Neutrophil (primary cell): ENCODE results near the gene BRCA1.
A peak's percentile ranks its signal among the peaks of the same experiment; 100 is the strongest.
"Not testable (repeated sequence)": the region's sequence is repeated elsewhere in the genome, so short reads cannot be mapped to it uniquely, and the experiment has no call there.

ENCODE experiments used
- H3K27ac ChIP-seq: fragments of 200-600 bp; sonication (generic); 2 replicates; pipeline ENCODE4 v1.5.1; 2016; ENCODE audit warnings: mild to moderate bottlenecking, moderate library complexity
- H3K27me3 ChIP-seq: fragments of 200-600 bp; sonication (generic); 2 replicates; pipeline ENCODE4 v1.6.0; 2016; ENCODE audit warnings: mild to moderate bottlenecking
- H3K36me3 ChIP-seq: fragments of 200-600 bp; sonication (generic); 2 replicates; pipeline ENCODE4 v1.5.1; 2017
- H3K4me1 ChIP-seq, 2 experiments: fragments of 200-600 bp in 1 of 2; sonication (generic) in 1 of 2; 1 replicate in 1 of 2; 2 replicates in 1 of 2; pipeline versions ENCODE4 v1.5.1 to v1.6.1; 2013 to 2016; ENCODE audit warnings: low read depth in 1 of 2, low read length in 1 of 2, mild to moderate bottlenecking in 1 of 2, moderate library complexity in 1 of 2; ENCODE audit not compliant: control insufficient read depth in 1 of 2, insufficient read depth in 1 of 2
- H3K4me3 ChIP-seq, 2 experiments: fragments of 200-600 bp in 1 of 2; sonication (generic) in 1 of 2; 1 replicate in 1 of 2; 2 replicates in 1 of 2; pipeline ENCODE4 v1.5.1; 2013 to 2016; ENCODE audit warnings: low read depth in 1 of 2, low read length in 1 of 2, mild to moderate bottlenecking in 1 of 2, moderate library complexity in 1 of 2
- H3K9me3 ChIP-seq: fragments of 200-600 bp; sonication (generic); 2 replicates; pipeline ENCODE4 v1.5.1; 2016
- TF ChIP-seq, protein P1 (sequence below): fragments of 200-600 bp; sonication (generic); IDR thresholded peaks from 2 replicates; pipeline ENCODE4 v1.5.1; 2016; ENCODE audit warnings: antibody characterized with exemption

BRCA1 gene

DNA sequence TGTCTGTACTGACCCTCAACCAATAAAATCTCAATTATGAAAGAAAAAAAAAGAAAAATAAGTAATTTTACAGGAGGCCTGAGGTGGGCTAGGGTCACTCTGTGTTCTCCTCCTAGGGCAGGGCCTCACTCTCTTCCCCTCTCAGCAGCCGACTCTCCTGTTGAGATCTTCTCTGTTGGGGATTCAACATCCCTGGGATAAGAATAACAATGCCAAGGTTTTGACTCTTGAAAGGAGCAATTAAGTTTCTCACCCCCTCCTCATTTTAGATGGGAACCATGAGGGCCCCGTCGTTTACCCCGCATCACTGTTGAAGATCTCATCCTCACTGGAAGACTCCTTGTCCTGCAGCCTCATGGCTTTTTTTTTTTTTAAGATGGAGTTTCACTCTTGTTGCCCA, 21.5 kb upstream of the BRCA1 start:
- Histone ChIP-seq H3K27me3 (no peaks in the 10 kb centered on the region), H3K4me3 (no peak overlapping the region), H3K27ac (no peak overlapping the region), H3K36me3 (peaks cover 6% of the 10 kb centered on the region), H3K4me1 (no peaks in the 10 kb centered on the region), H3K9me3 (no peaks in the 10 kb centered on the region)
- TF ChIP-seq, protein P1, sequence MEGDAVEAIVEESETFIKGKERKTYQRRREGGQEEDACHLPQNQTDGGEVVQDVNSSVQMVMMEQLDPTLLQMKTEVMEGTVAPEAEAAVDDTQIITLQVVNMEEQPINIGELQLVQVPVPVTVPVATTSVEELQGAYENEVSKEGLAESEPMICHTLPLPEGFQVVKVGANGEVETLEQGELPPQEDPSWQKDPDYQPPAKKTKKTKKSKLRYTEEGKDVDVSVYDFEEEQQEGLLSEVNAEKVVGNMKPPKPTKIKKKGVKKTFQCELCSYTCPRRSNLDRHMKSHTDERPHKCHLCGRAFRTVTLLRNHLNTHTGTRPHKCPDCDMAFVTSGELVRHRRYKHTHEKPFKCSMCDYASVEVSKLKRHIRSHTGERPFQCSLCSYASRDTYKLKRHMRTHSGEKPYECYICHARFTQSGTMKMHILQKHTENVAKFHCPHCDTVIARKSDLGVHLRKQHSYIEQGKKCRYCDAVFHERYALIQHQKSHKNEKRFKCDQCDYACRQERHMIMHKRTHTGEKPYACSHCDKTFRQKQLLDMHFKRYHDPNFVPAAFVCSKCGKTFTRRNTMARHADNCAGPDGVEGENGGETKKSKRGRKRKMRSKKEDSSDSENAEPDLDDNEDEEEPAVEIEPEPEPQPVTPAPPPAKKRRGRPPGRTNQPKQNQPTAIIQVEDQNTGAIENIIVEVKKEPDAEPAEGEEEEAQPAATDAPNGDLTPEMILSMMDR = no peak

DNA sequence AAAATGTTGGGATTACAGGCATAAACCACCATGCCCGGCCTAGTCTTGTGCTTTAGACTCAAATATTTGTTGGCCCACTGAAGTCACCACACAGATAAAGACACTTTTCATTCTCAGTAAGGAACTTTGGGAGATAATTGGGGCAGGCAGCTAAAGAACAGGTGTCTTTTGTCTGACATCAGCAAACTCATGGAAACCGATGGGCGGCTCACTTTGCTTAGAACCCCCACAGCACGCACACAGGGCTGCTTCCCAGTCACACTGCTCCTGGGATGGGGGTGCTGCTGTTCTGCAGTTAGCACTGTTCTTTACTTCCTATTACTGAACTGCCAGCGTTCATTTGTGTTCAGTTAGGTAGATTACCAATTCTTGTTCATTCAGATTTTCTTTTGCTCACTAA, 18.0 kb upstream of the BRCA1 start:
- H3K9me3 ChIP-seq = no peaks in the 10 kb centered on the region
- H3K4me1 ChIP-seq = peaks cover 5 to 10% of the 10 kb centered on the region in 2 experiments
- TF ChIP-seq, protein P1 = no peak
- no peak overlapping the region for H3K4me3 ChIP-seq
- H3K36me3 ChIP-seq = peaks cover 6% of the 10 kb centered on the region
- H3K27ac ChIP-seq = no peak overlapping the region
- H3K27me3 ChIP-seq = no peaks in the 10 kb centered on the region

DNA sequence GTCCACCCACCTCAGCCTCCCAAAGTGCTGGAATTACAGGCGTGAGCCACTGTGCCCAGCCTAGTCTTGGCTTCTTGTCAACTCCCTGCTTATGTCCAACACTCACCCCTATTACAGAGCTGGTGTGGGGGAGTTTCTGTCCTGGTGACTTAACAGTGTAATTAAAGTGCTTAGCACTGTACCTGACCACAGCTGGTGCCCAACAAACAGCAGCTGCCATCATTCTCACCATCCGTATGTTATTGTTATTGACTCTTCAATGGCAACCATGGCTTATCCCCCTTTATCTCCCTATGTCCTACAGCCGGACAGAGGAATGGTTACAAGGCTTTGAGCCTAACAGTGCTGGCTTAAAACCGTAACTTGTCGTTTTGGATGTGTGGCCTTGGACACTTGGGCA, 17.0 kb upstream of the BRCA1 start:
- H3K9me3 ChIP-seq = no peaks in the 10 kb centered on the region
- H3K27ac ChIP-seq = no peak overlapping the region
- TF ChIP-seq, protein P1 = no peak
- peaks cover 6% of the 10 kb centered on the region for H3K36me3 ChIP-seq
- H3K4me1 ChIP-seq = peaks cover 5 to 10% of the 10 kb centered on the region in 2 experiments
- H3K4me3 ChIP-seq = no peak overlapping the region
- no peaks in the 10 kb centered on the region for H3K27me3 ChIP-seq

- Histone ChIP-seq H3K4me3 (no peak overlapping the region), H3K27me3 (no peaks in the 10 kb centered on the region), H3K4me1 (peaks cover 5 to 10% of the 10 kb centered on the region in 2 experiments), H3K9me3 (no peaks in the 10 kb centered on the region), H3K36me3 (peaks cover 6% of the 10 kb centered on the region), H3K27ac (peak overlapping the region; percentile 49)
- TF ChIP-seq, protein P1 = no peak
Measured at GRCh38 chr17:43140396-43141332, 15.5 kb upstream of the BRCA1 start.

GRCh38 chr17:43138531-43138930, 13.4 kb upstream of the BRCA1 start:
- H3K9me3 ChIP-seq, H3K27me3 ChIP-seq, H3K4me3 ChIP-seq, H3K27ac ChIP-seq: not testable (repeated sequence)
- Histone ChIP-seq H3K4me1 (peaks cover 5 to 10% of the 10 kb centered on the region in 2 experiments), H3K36me3 (peaks cover 22% of the 10 kb centered on the region)

DNA sequence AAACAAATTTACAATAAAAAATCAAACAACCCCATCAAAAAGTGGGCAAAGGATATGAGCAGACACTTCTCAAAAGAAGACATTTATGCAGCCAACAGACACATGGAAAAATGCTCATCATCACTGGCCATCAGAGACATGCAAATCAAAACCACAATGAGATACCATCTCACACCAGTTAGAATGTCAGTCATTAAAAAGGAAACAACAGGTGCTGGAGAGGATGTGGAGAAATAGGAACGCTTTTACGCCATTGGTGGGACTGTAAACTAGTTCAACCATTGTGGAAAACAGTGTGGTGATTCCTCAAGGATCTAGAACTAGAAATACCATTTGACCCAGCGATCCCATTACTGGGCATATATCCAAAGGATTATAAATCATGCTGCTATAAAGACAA, 11.4 kb upstream of the BRCA1 start:
- not testable (repeated sequence) for H3K9me3 ChIP-seq, H3K27ac ChIP-seq, H3K4me3 ChIP-seq, H3K27me3 ChIP-seq
- peaks cover 25% of the 10 kb centered on the region for H3K36me3 ChIP-seq
- H3K4me1 ChIP-seq = peaks cover 5 to 10% of the 10 kb centered on the region in 2 experiments
